HEK293 (cell line): Measurements from ENCODE around the gene LRP6.

Source experiments
- CTCF ChIA-PET: fragments of 350-600 bp; formaldehyde crosslinking; extraction: SDS; loops from one replicate; lab custom pipeline; 2021; ENCODE audit warnings: antibody characterized with exemption; lab: Yijun Ruan, JAX
- POLR2A ChIA-PET: fragments of 300-600 bp; formaldehyde crosslinking; extraction: SDS; loops from one replicate; lab custom pipeline; 2020; ENCODE audit warnings: antibody characterized with exemption, inconsistent platforms; lab: Yijun Ruan, JAX
- H3K27ac ChIP-seq: fragments of 200-500 bp; sonication (Bioruptor generic); 2 replicates; pipeline ENCODE4 v1.5.1; 2014; ENCODE audit warnings: low read depth, low read length, control low read depth, inconsistent platforms; ENCODE audit errors: extremely low read depth
- H3K36me3 ChIP-seq, 2 experiments: fragments of 200-500 bp in 1 of 2; sonication (Bioruptor generic) in 1 of 2; 1 replicate in 1 of 2; 2 replicates in 1 of 2; pipeline ENCODE4 v1.5.1; 2014 to 2017; ENCODE audit warnings: inconsistent platforms in 2 of 2, low read length in 2 of 2; ENCODE audit not compliant: control insufficient read depth in 2 of 2, insufficient read depth in 1 of 2
- H3K4me1 ChIP-seq: fragments of 200-500 bp; sonication (Bioruptor generic); 2 replicates; pipeline ENCODE4 v1.5.1; 2014; ENCODE audit warnings: mild to moderate bottlenecking, low read length, inconsistent platforms; ENCODE audit not compliant: control insufficient read depth, insufficient read depth
- H3K4me3 ChIP-seq: 2 replicates; pipeline ENCODE4 v1.5.1; 2011; ENCODE audit warnings: low read depth, mild to moderate bottlenecking, control low read depth, low read length, moderate library complexity
- H3K9me3 ChIP-seq: fragments of 200-500 bp; sonication (Bioruptor generic); 2 replicates; pipeline ENCODE4 v1.5.1; 2014; ENCODE audit warnings: low read depth, low read length, inconsistent platforms; ENCODE audit not compliant: control insufficient read depth, insufficient read depth
- MYNN ChIP-seq: fragments of 450-650 bp; formaldehyde crosslinking; IDR thresholded peaks from 2 replicates; pipeline ENCODE4 v1.5.1; 2016; ENCODE audit warnings: missing biosample characterization, missing genetic modification characterization, borderline replicate concordance
- SETDB1 ChIP-seq: IDR thresholded peaks from one replicate; pipeline ENCODE4 v1.6.1; 2017; ENCODE audit warnings: mild to moderate bottlenecking, low read length, moderate library complexity, mixed read lengths; ENCODE audit not compliant: insufficient read length
- WT1 ChIP-seq: fragments of 450-650 bp; formaldehyde crosslinking; IDR thresholded peaks from 2 replicates; pipeline ENCODE4 v1.5.1; 2016; ENCODE audit warnings: missing biosample characterization, missing genetic modification characterization
- ZBTB20 ChIP-seq: fragments of 450-650 bp; formaldehyde crosslinking; IDR thresholded peaks from 2 replicates; pipeline ENCODE4 v1.5.1; 2016; ENCODE audit warnings: missing biosample characterization, missing genetic modification characterization
- ZFHX2 ChIP-seq: fragments of 450-650 bp; formaldehyde crosslinking; conservative IDR thresholded peaks from 2 replicates; pipeline ENCODE4 v1.5.1; 2016; ENCODE audit warnings: missing biosample characterization, missing genetic modification characterization
- ZNF37A ChIP-seq: fragments of 450-650 bp; IDR thresholded peaks from 2 replicates; pipeline ENCODE4 v1.5.1; 2018; ENCODE audit warnings: missing biosample characterization, missing genetic modification characterization
- ZNF473 ChIP-seq: fragments of 450-650 bp; formaldehyde crosslinking; IDR thresholded peaks from 2 replicates; pipeline ENCODE4 v1.5.1; 2017; ENCODE audit warnings: missing biosample characterization, missing genetic modification characterization
- ZNF558 ChIP-seq: fragments of 450-650 bp; formaldehyde crosslinking; IDR thresholded peaks from 2 replicates; pipeline ENCODE4 v1.5.1; 2016; ENCODE audit warnings: missing biosample characterization, missing genetic modification characterization
- TF ChIP-seq, protein P1 (sequence below): fragments of 450-650 bp; formaldehyde crosslinking; IDR thresholded peaks from 2 replicates; pipeline ENCODE4 v1.5.1; 2016; ENCODE audit warnings: missing biosample characterization, missing genetic modification characterization
- TF ChIP-seq, protein P2 (sequence below): fragments of 450-650 bp; formaldehyde crosslinking; IDR thresholded peaks from 2 replicates; pipeline ENCODE4 v1.5.1; 2016; ENCODE audit warnings: missing biosample characterization, missing genetic modification characterization
- TF ChIP-seq, protein P3 (sequence below): fragments of 450-650 bp; formaldehyde crosslinking; IDR thresholded peaks from 2 replicates; pipeline ENCODE4 v1.5.1; 2016; ENCODE audit warnings: missing biosample characterization, missing genetic modification characterization, low read depth
- TF ChIP-seq, protein P4 (sequence below): fragments of 450-650 bp; formaldehyde crosslinking; IDR thresholded peaks from 2 replicates; pipeline ENCODE4 v1.5.1; 2017; ENCODE audit warnings: missing biosample characterization, mild to moderate bottlenecking, missing genetic modification characterization, moderate library complexity
- TF ChIP-seq, protein P5 (sequence below): fragments of 450-650 bp; formaldehyde crosslinking; IDR thresholded peaks from 2 replicates; pipeline ENCODE4 v1.5.1; 2017; ENCODE audit warnings: missing biosample characterization, missing genetic modification characterization

Gene LRP6

DNA sequence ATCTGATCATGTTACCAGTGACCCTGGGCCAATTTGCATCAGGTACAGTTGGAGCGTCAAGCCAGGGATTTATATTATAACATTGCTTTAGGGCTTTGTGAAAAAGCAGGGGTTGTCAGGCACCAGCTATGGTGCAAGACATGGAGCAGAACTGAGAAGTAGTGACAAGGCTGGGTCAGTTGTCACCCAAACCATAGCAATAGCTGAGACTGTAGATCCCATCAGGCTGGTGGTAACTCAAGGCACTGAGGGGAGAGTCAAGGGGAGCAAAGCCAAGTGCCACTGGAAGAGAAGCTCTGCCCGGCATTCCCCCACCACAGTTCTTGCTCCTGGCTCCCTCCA, 179.2 kb downstream of the LRP6 start (continued):
- TF ChIP-seq, protein P1, sequence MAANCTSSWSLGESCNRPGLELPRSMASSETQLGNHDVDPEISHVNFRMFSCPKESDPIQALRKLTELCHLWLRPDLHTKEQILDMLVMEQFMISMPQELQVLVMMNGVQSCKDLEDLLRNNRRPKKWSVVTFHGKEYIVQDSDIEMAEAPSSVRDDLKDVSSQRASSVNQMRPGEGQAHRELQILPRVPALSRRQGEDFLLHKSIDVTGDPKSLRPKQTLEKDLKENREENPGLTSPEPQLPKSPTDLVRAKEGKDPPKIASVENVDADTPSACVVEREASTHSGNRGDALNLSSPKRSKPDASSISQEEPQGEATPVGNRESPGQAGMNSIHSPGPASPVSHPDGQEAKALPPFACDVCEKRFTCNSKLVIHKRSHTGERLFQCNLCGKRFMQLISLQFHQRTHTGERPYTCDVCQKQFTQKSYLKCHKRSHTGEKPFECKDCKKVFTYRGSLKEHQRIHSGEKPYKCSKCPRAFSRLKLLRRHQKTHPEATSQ (tag by site-specific recombination), result no peak
- TF ChIP-seq, all 188 proteins: peak for 0

DNA sequence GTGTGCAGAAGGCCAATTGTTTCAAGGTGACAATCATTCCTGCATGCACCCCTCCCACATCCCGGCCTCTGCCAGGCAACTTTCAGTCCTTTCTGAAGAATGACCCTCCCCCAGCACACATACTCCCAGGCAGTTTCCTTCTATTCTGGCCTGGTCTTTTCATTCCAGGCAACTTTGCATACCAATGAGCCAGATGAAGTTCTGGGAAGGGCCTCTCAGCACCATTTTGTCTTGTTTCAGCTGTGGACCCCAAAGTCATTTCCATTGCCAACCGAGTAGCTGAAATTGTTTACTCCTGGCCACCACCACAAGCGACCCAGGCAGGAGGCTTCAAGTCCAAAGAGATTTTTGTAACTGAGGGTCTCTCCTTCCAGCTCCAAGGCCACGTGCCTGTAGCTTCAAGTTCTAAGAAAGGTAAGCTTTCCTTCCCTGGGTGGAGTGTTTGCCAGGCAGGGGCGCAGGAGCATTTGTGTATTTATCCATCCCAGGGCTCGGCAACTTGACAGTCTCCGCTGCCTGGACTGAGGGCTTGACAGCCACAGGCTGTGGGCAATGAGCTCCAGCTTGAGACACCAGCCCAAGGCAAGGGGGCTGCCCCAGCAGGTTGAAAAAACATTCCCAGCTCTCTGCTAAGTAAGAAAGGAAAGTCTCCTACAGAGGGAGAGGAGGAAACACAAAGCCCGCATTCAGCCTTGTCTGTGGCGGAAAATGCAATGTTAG, 179.7 kb downstream of the LRP6 start:
- Histone ChIP-seq H3K4me1 (no peaks in the 10 kb centered on the region), H3K36me3 (no peaks in the 10 kb centered on the region), H3K27ac (no peak overlapping the region), H3K9me3 (no peaks in the 10 kb centered on the region), H3K4me3 (no peak overlapping the region)
- POLR2A ChIA-PET, result no interaction called here
- TF ChIP-seq SETDB1, result no peak
- no peak for TF ChIP-seq ZFHX2
- TF ChIP-seq, protein P2, sequence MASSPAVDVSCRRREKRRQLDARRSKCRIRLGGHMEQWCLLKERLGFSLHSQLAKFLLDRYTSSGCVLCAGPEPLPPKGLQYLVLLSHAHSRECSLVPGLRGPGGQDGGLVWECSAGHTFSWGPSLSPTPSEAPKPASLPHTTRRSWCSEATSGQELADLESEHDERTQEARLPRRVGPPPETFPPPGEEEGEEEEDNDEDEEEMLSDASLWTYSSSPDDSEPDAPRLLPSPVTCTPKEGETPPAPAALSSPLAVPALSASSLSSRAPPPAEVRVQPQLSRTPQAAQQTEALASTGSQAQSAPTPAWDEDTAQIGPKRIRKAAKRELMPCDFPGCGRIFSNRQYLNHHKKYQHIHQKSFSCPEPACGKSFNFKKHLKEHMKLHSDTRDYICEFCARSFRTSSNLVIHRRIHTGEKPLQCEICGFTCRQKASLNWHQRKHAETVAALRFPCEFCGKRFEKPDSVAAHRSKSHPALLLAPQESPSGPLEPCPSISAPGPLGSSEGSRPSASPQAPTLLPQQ, result no peak
- no peak for TF ChIP-seq ZNF473
- TF ChIP-seq ZNF558 (tag by site-specific recombination), result no peak
- TF ChIP-seq, protein P3, sequence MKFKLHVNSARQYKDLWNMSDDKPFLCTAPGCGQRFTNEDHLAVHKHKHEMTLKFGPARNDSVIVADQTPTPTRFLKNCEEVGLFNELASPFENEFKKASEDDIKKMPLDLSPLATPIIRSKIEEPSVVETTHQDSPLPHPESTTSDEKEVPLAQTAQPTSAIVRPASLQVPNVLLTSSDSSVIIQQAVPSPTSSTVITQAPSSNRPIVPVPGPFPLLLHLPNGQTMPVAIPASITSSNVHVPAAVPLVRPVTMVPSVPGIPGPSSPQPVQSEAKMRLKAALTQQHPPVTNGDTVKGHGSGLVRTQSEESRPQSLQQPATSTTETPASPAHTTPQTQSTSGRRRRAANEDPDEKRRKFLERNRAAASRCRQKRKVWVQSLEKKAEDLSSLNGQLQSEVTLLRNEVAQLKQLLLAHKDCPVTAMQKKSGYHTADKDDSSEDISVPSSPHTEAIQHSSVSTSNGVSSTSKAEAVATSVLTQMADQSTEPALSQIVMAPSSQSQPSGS (tag by site-specific recombination), result no peak
- TF ChIP-seq WT1 (tag by site-specific recombination), result no peak
- TF ChIP-seq, protein P4, sequence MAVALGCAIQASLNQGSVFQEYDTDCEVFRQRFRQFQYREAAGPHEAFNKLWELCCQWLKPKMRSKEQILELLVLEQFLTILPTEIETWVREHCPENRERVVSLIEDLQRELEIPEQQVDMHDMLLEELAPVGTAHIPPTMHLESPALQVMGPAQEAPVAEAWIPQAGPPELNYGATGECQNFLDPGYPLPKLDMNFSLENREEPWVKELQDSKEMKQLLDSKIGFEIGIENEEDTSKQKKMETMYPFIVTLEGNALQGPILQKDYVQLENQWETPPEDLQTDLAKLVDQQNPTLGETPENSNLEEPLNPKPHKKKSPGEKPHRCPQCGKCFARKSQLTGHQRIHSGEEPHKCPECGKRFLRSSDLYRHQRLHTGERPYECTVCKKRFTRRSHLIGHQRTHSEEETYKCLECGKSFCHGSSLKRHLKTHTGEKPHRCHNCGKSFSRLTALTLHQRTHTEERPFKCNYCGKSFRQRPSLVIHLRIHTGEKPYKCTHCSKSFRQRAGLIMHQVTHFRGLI, result no peak
- TF ChIP-seq ZBTB20, result no peak
- TF ChIP-seq, protein P5, sequence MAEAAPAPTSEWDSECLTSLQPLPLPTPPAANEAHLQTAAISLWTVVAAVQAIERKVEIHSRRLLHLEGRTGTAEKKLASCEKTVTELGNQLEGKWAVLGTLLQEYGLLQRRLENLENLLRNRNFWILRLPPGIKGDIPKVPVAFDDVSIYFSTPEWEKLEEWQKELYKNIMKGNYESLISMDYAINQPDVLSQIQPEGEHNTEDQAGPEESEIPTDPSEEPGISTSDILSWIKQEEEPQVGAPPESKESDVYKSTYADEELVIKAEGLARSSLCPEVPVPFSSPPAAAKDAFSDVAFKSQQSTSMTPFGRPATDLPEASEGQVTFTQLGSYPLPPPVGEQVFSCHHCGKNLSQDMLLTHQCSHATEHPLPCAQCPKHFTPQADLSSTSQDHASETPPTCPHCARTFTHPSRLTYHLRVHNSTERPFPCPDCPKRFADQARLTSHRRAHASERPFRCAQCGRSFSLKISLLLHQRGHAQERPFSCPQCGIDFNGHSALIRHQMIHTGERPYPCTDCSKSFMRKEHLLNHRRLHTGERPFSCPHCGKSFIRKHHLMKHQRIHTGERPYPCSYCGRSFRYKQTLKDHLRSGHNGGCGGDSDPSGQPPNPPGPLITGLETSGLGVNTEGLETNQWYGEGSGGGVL (tag by site-specific recombination), result no peak
- TF ChIP-seq ZNF37A (tag by site-specific recombination), result no peak
- no peak for TF ChIP-seq MYNN
- CTCF ChIA-PET, result no interaction called here

DNA sequence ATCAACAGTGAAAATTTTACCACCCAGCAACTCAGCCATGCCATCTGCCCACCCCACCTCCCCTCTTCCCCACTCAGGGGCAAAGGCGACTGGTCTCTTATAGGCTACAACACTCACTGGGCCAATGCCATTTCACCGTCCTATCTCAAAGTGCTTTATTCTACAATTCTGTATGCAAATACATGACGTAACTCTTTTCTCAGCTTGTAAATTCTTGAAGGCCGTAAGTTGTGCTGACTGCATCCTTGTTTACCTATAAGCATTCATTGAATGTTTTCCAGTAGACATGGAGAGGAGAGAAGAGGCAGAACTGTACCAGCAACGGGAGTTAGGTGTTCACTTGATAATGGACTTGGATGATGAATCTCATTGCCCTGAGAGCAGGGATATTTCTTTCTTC, 180.5 kb downstream of the LRP6 start:
- POLR2A ChIA-PET, result no interaction called here
- TF ChIP-seq, protein P3 (tag by site-specific recombination), result peak; percentile 60; the same call in 1 of the 2 replicates
- no peak for TF ChIP-seq SETDB1
- TF ChIP-seq, all 188 proteins: peak for 1
- Histone ChIP-seq H3K27ac (no peak overlapping the region), H3K4me3 (no peak overlapping the region), H3K4me1 (no peaks in the 10 kb centered on the region), H3K36me3 (no peaks in the 10 kb centered on the region), H3K9me3 (no peaks in the 10 kb centered on the region)
- CTCF ChIA-PET, result no interaction called here
